Measurements from ENCODE around the gene PTPRJ.

Gene PTPRJ

GRCh38 chr11:48077251-48077650, 96.9 kb downstream of the PTPRJ start:
- Histone ChIP-seq H3K4me3 (ENCODE audit: insufficient read depth, low read depth, low read length, poor library complexity, severe bottlenecking) (no peak overlapping the region), H3K27ac (ENCODE audit: insufficient read depth, low read length, poor library complexity, severe bottlenecking) (no peak overlapping the region), H3K4me1 (ENCODE audit: control insufficient read depth, insufficient read depth, low read length, poor library complexity, severe bottlenecking) (no peaks in the 10 kb centered on the region), H3K9me3 (ENCODE audit: control insufficient read depth, low read length) (no peaks in the 10 kb centered on the region), H3K36me3 (ENCODE audit: control insufficient read depth, insufficient read depth, low read length) (no peaks in the 10 kb centered on the region), H3K27me3 (replicated peaks; ENCODE audit: control insufficient read depth, insufficient read depth, low read length, poor library complexity, severe bottlenecking) (no peaks in the 10 kb centered on the region)
- DNase-seq, result no peak

GRCh38 chr11:48078689-48079088, 98.3 kb downstream of the PTPRJ start:
- no peak overlapping the region for H3K27ac ChIP-seq (ENCODE audit: insufficient read depth, low read length, poor library complexity, severe bottlenecking)
- H3K27me3 ChIP-seq (replicated peaks; ENCODE audit: control insufficient read depth, insufficient read depth, low read length, poor library complexity, severe bottlenecking), result no peaks in the 10 kb centered on the region
- H3K36me3 ChIP-seq (ENCODE audit: control insufficient read depth, insufficient read depth, low read length), result no peaks in the 10 kb centered on the region
- no peaks in the 10 kb centered on the region for H3K4me1 ChIP-seq (ENCODE audit: control insufficient read depth, insufficient read depth, low read length, poor library complexity, severe bottlenecking)
- H3K4me3 ChIP-seq (ENCODE audit: insufficient read depth, low read depth, low read length, poor library complexity, severe bottlenecking), result no peak overlapping the region
- no peak for DNase-seq
- H3K9me3 ChIP-seq (ENCODE audit: control insufficient read depth, low read length), result no peaks in the 10 kb centered on the region

GRCh38 chr11:48079596-48079995, 99.2 kb downstream of the PTPRJ start:
- Histone ChIP-seq H3K4me3 (ENCODE audit: insufficient read depth, low read depth, low read length, poor library complexity, severe bottlenecking) (no peak overlapping the region), H3K27me3 (replicated peaks; ENCODE audit: control insufficient read depth, insufficient read depth, low read length, poor library complexity, severe bottlenecking) (no peaks in the 10 kb centered on the region), H3K36me3 (ENCODE audit: control insufficient read depth, insufficient read depth, low read length) (no peaks in the 10 kb centered on the region), H3K4me1 (ENCODE audit: control insufficient read depth, insufficient read depth, low read length, poor library complexity, severe bottlenecking) (no peaks in the 10 kb centered on the region), H3K27ac (ENCODE audit: insufficient read depth, low read length, poor library complexity, severe bottlenecking) (no peak overlapping the region), H3K9me3 (ENCODE audit: control insufficient read depth, low read length) (no peaks in the 10 kb centered on the region)
- DNase-seq, result no peak

- Histone ChIP-seq H3K4me3 (ENCODE audit: insufficient read depth, low read depth, low read length, poor library complexity, severe bottlenecking) (no peak overlapping the region), H3K27ac (ENCODE audit: insufficient read depth, low read length, poor library complexity, severe bottlenecking) (no peak overlapping the region), H3K4me1 (ENCODE audit: control insufficient read depth, insufficient read depth, low read length, poor library complexity, severe bottlenecking) (no peaks in the 10 kb centered on the region), H3K36me3 (ENCODE audit: control insufficient read depth, insufficient read depth, low read length) (no peaks in the 10 kb centered on the region), H3K27me3 (replicated peaks; ENCODE audit: control insufficient read depth, insufficient read depth, low read length, poor library complexity, severe bottlenecking) (no peaks in the 10 kb centered on the region), H3K9me3 (ENCODE audit: control insufficient read depth, low read length) (no peaks in the 10 kb centered on the region)
- no peak for DNase-seq
Measured at GRCh38 chr11:48080301-48080861, 100.0 kb downstream of the PTPRJ start.

GRCh38 chr11:48081151-48082010, 101.0 kb downstream of the PTPRJ start:
- H3K27me3 ChIP-seq (replicated peaks; ENCODE audit: control insufficient read depth, insufficient read depth, low read length, poor library complexity, severe bottlenecking), result no peaks in the 10 kb centered on the region
- H3K36me3 ChIP-seq (ENCODE audit: control insufficient read depth, insufficient read depth, low read length), result no peaks in the 10 kb centered on the region
- H3K4me3 ChIP-seq (ENCODE audit: insufficient read depth, low read depth, low read length, poor library complexity, severe bottlenecking), result no peak overlapping the region
- no peak overlapping the region for H3K27ac ChIP-seq (ENCODE audit: insufficient read depth, low read length, poor library complexity, severe bottlenecking)
- DNase-seq, result no peak
- H3K4me1 ChIP-seq (ENCODE audit: control insufficient read depth, insufficient read depth, low read length, poor library complexity, severe bottlenecking), result no peaks in the 10 kb centered on the region
- H3K9me3 ChIP-seq (ENCODE audit: control insufficient read depth, low read length), result no peaks in the 10 kb centered on the region

- Histone ChIP-seq H3K27ac (ENCODE audit: insufficient read depth, low read length, poor library complexity, severe bottlenecking) (no peak overlapping the region), H3K36me3 (ENCODE audit: control insufficient read depth, insufficient read depth, low read length) (no peaks in the 10 kb centered on the region), H3K27me3 (replicated peaks; ENCODE audit: control insufficient read depth, insufficient read depth, low read length, poor library complexity, severe bottlenecking) (no peaks in the 10 kb centered on the region), H3K4me3 (ENCODE audit: insufficient read depth, low read depth, low read length, poor library complexity, severe bottlenecking) (no peak overlapping the region), H3K4me1 (ENCODE audit: control insufficient read depth, insufficient read depth, low read length, poor library complexity, severe bottlenecking) (no peaks in the 10 kb centered on the region), H3K9me3 (ENCODE audit: control insufficient read depth, low read length) (no peaks in the 10 kb centered on the region)
- no peak for DNase-seq
Measured at GRCh38 chr11:48082771-48083170, 102.4 kb downstream of the PTPRJ start.

- Histone ChIP-seq H3K27ac (ENCODE audit: insufficient read depth, low read length, poor library complexity, severe bottlenecking) (no peak overlapping the region), H3K4me3 (ENCODE audit: insufficient read depth, low read depth, low read length, poor library complexity, severe bottlenecking) (no peak overlapping the region), H3K4me1 (ENCODE audit: control insufficient read depth, insufficient read depth, low read length, poor library complexity, severe bottlenecking) (no peaks in the 10 kb centered on the region), H3K36me3 (ENCODE audit: control insufficient read depth, insufficient read depth, low read length) (no peaks in the 10 kb centered on the region), H3K9me3 (ENCODE audit: control insufficient read depth, low read length) (no peaks in the 10 kb centered on the region), H3K27me3 (replicated peaks; ENCODE audit: control insufficient read depth, insufficient read depth, low read length, poor library complexity, severe bottlenecking) (no peaks in the 10 kb centered on the region)
- no peak for DNase-seq
Measured at GRCh38 chr11:48083421-48083820, 103.1 kb downstream of the PTPRJ start.

- Histone ChIP-seq H3K27me3 (replicated peaks; ENCODE audit: control insufficient read depth, insufficient read depth, low read length, poor library complexity, severe bottlenecking) (no peaks in the 10 kb centered on the region), H3K27ac (ENCODE audit: insufficient read depth, low read length, poor library complexity, severe bottlenecking) (no peak overlapping the region), H3K4me1 (ENCODE audit: control insufficient read depth, insufficient read depth, low read length, poor library complexity, severe bottlenecking) (no peaks in the 10 kb centered on the region), H3K4me3 (ENCODE audit: insufficient read depth, low read depth, low read length, poor library complexity, severe bottlenecking) (no peak overlapping the region), H3K9me3 (ENCODE audit: control insufficient read depth, low read length) (no peaks in the 10 kb centered on the region), H3K36me3 (ENCODE audit: control insufficient read depth, insufficient read depth, low read length) (no peaks in the 10 kb centered on the region)
- DNase-seq, result no peak
Measured at GRCh38 chr11:48085688-48086087, 105.3 kb downstream of the PTPRJ start.

GRCh38 chr11:48087422-48087821, 107.1 kb downstream of the PTPRJ start:
- Histone ChIP-seq H3K4me1 (ENCODE audit: control insufficient read depth, insufficient read depth, low read length, poor library complexity, severe bottlenecking) (no peaks in the 10 kb centered on the region), H3K27me3 (replicated peaks; ENCODE audit: control insufficient read depth, insufficient read depth, low read length, poor library complexity, severe bottlenecking) (no peaks in the 10 kb centered on the region), H3K27ac (ENCODE audit: insufficient read depth, low read length, poor library complexity, severe bottlenecking) (no peak overlapping the region), H3K4me3 (ENCODE audit: insufficient read depth, low read depth, low read length, poor library complexity, severe bottlenecking) (no peak overlapping the region), H3K36me3 (ENCODE audit: control insufficient read depth, insufficient read depth, low read length) (no peaks in the 10 kb centered on the region), H3K9me3 (ENCODE audit: control insufficient read depth, low read length) (no peaks in the 10 kb centered on the region)
- no peak for DNase-seq

GRCh38 chr11:48087974-48088681, 107.8 kb downstream of the PTPRJ start:
- DNase-seq, result no peak
- H3K27ac ChIP-seq (ENCODE audit: insufficient read depth, low read length, poor library complexity, severe bottlenecking), result no peak overlapping the region
- no peaks in the 10 kb centered on the region for H3K27me3 ChIP-seq (replicated peaks; ENCODE audit: control insufficient read depth, insufficient read depth, low read length, poor library complexity, severe bottlenecking)
- H3K4me1 ChIP-seq (ENCODE audit: control insufficient read depth, insufficient read depth, low read length, poor library complexity, severe bottlenecking), result no peaks in the 10 kb centered on the region
- H3K4me3 ChIP-seq (ENCODE audit: insufficient read depth, low read depth, low read length, poor library complexity, severe bottlenecking), result no peak overlapping the region
- H3K9me3 ChIP-seq (ENCODE audit: control insufficient read depth, low read length), result no peaks in the 10 kb centered on the region
- H3K36me3 ChIP-seq (ENCODE audit: control insufficient read depth, insufficient read depth, low read length), result no peaks in the 10 kb centered on the region
